Endometrial microvascular endothelial cells (primary cell): ENCODE measurements around the gene AOC1. TPM values are rescaled to one million over a fixed set of nuclear protein-coding genes. Genes with fewer than 3 reads are reported as not detected.
"Not testable (repeated sequence)": the region's sequence is repeated elsewhere in the genome, so short reads cannot be mapped to it uniquely, and the experiment has no call there.

Experiments
- in situ Hi-C: cut with HindIII; loops from 2 replicates; pipeline ENCODE4 v1.10.0; 2017; ENCODE audit warnings: low sequenced_read_pairs, low pct_unique_long_range_greater_than_20kb; ENCODE audit errors: inconsistent ontology term
- total RNA-seq: library from RNA; depleted of rRNA; stranded (reverse); fragments of >200 nt; gene quantifications from one replicate; pipeline ENCODE4 v1.2.3, GENCODE V29; 2015; ENCODE audit errors: inconsistent ontology term

AOC1 gene
- total RNA-seq, 1 donor from 2014 or later, result not detected

DNA sequence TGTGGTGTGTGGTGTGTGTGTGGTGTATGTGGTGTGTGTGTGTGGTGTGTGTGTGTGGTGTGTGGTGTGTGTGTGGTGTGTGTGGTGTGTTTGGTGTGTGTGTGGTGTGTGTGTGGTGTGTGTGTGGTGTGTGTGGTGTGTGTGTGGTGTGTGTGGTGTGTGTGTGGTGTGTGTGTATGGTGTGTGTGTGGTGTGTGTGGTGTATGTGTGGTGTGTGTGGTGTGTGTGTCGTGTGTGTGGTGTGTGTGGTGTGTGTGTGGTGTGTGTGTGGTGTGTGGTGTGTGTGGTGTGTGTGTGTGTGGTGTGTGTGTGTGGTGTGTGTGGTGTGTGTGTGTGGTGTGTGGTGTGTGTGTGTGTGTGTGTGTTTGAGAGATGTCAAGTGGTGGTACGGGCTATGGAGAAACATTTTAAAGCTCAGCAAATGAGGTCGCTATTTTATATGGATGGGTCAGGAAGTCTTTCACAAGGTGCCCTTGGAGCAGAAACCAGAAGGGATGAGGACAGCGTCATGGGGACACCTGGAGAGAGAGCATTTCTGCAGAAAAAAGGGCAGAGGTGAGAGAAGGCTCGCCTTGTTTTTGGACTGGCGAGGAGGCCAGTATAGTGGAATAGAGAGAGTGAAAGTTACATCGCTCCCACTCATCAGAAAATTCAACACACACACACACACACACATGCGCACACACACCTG, 58.1 kb downstream of the AOC1 start:
- in situ Hi-C loops, result not testable (repeated sequence)

DNA sequence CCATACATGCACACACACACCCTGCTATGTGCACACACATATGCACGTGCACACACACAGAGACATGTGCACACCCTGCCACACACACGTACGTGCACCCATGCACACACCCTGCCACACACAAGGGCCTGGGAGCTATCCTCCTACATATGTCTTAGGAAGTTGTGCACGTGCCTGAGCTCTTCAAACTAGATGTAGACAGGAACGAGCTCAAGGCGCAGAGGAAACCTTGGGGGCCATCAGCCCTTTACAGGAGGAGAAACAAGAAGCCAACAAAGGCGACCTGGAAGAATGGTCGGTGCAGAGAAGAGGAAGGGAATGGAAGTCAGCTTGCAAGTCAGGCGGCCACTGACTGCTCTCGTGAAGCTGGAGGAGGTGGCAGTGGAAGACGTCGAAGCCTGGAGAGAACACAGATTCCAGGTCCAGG, 58.7 kb downstream of the AOC1 start:
- in situ Hi-C loops, result no loop called here

Other genes starting within 250 kb of the AOC1 start
- 84.6 TPM for gene GIMAP6, start 220.1 kb upstream of the AOC1 start, total RNA-seq
- gene GIMAP2, start 166.8 kb upstream of the AOC1 start, total RNA-seq, result 28.7 TPM
- 11.2 TPM for gene GIMAP1, start 135.9 kb upstream of the AOC1 start, total RNA-seq
- 13.6 TPM for gene GIMAP5, start 115.1 kb upstream of the AOC1 start, total RNA-seq
- not detected for gene TMEM176B, start 52.2 kb upstream of the AOC1 start, total RNA-seq
- gene TMEM176A, start 51.7 kb upstream of the AOC1 start, total RNA-seq, result not detected
- gene KCNH2, start 125.8 kb downstream of the AOC1 start, total RNA-seq, result not detected
- gene NOS3, start 138.5 kb downstream of the AOC1 start, total RNA-seq, result 37.4 TPM
- not detected for gene ATG9B, start 172.0 kb downstream of the AOC1 start, total RNA-seq
- 53.2 TPM for gene ABCB8, start 175.9 kb downstream of the AOC1 start, total RNA-seq
- 0.56 TPM for gene ASIC3, start 196.0 kb downstream of the AOC1 start, total RNA-seq
- gene CDK5, start 205.4 kb downstream of the AOC1 start, total RNA-seq, result 10.5 TPM
- gene SLC4A2, start 207.1 kb downstream of the AOC1 start, total RNA-seq, result 212 TPM
- 95.0 TPM for gene FASTK, start 228.3 kb downstream of the AOC1 start, total RNA-seq
- 40.5 TPM for gene TMUB1, start 231.0 kb downstream of the AOC1 start, total RNA-seq
- gene AGAP3, start 234.0 kb downstream of the AOC1 start, total RNA-seq, result 52.1 TPM